MM.1S (cell line): ENCODE results near the gene PIGZ.

ENCODE experiments used
- DNase-seq: peaks from one replicate; pipeline ENCODE4 v3.0.0-alpha.2; 2015
- H2AFZ ChIP-seq: fragments of 300-600 bp; sonication (generic); 2 replicates; pipeline ENCODE4 v1.6.0; 2016; ENCODE audit warnings: antibody characterized with exemption, low read length
- H3F3A ChIP-seq: fragments of 300-600 bp; sonication (generic); 2 replicates; pipeline ENCODE4 v1.6.1; 2016; ENCODE audit warnings: mild to moderate bottlenecking, antibody characterized with exemption, low read length, moderate library complexity, mixed read lengths; ENCODE audit not compliant: insufficient read depth
- H3K27ac ChIP-seq: fragments of 300-600 bp; sonication (generic); 2 replicates; pipeline ENCODE4 v1.5.1; 2016; ENCODE audit warnings: mild to moderate bottlenecking, low read length
- H3K27me3 ChIP-seq: fragments of 300-600 bp; sonication (generic); replicated peaks from 2 replicates; pipeline ENCODE4 v1.6.0; 2016; ENCODE audit warnings: low read length; ENCODE audit not compliant: insufficient read depth
- H3K36me3 ChIP-seq: fragments of 300-600 bp; sonication (generic); replicated peaks from 2 replicates; pipeline ENCODE4 v1.6.1; 2016; ENCODE audit warnings: mild to moderate bottlenecking, low read length, mixed read lengths; ENCODE audit not compliant: insufficient read depth
- H3K4me1 ChIP-seq: fragments of 300-600 bp; sonication (generic); 2 replicates; pipeline ENCODE4 v1.6.1; 2016; ENCODE audit warnings: low read length, mixed read lengths
- H3K4me2 ChIP-seq: fragments of 300-600 bp; sonication (generic); 2 replicates; pipeline ENCODE4 v1.6.0; 2016; ENCODE audit warnings: low read depth, low read length
- H3K4me3 ChIP-seq: fragments of 300-600 bp; sonication (generic); 2 replicates; pipeline ENCODE4 v1.5.1; 2016; ENCODE audit warnings: low read length, mixed read lengths
- H3K79me2 ChIP-seq: fragments of 300-600 bp; sonication (generic); 2 replicates; pipeline ENCODE4 v1.6.1; 2016; ENCODE audit warnings: mixed run types, low read length, mixed read lengths
- H3K9ac ChIP-seq: fragments of 300-600 bp; sonication (generic); 2 replicates; pipeline ENCODE4 v1.6.1; 2016; ENCODE audit warnings: low read length, mixed read lengths
- H3K9me2 ChIP-seq: fragments of 300-600 bp; sonication (generic); replicated peaks from 2 replicates; pipeline ENCODE4 v1.6.1; 2016; ENCODE audit warnings: mild to moderate bottlenecking, low read length, mixed read lengths; ENCODE audit not compliant: insufficient read depth
- H3K9me3 ChIP-seq: fragments of 300-600 bp; sonication (generic); replicated peaks from 2 replicates; pipeline ENCODE4 v1.6.1; 2016; ENCODE audit warnings: mild to moderate bottlenecking, low read length, mixed read lengths; ENCODE audit not compliant: insufficient read depth
- H4K20me1 ChIP-seq: fragments of 300-600 bp; sonication (generic); 2 replicates; pipeline ENCODE4 v1.6.1; 2016; ENCODE audit warnings: mild to moderate bottlenecking, low read length, moderate library complexity, mixed read lengths; ENCODE audit not compliant: insufficient read depth
- EZH2 ChIP-seq: fragments of 300-600 bp; sonication (generic); optimal IDR thresholded peaks from 2 replicates; pipeline ENCODE3; 2017; ENCODE audit warnings: low read depth, mild to moderate bottlenecking, antibody characterized with exemption, low read length, mixed read lengths
- EZH2phosphoT487 ChIP-seq: fragments of 300-600 bp; sonication (generic); IDR thresholded peaks from 2 replicates; pipeline ENCODE4 v1.6.1; 2018; ENCODE audit warnings: antibody characterized with exemption, low read length
- TF ChIP-seq, protein P1 (sequence below): fragments of 300-600 bp; sonication (generic); IDR thresholded peaks from 2 replicates; pipeline ENCODE4 v1.5.1; 2016; ENCODE audit warnings: antibody characterized with exemption, low read length, mixed read lengths

The PIGZ gene

DNA sequence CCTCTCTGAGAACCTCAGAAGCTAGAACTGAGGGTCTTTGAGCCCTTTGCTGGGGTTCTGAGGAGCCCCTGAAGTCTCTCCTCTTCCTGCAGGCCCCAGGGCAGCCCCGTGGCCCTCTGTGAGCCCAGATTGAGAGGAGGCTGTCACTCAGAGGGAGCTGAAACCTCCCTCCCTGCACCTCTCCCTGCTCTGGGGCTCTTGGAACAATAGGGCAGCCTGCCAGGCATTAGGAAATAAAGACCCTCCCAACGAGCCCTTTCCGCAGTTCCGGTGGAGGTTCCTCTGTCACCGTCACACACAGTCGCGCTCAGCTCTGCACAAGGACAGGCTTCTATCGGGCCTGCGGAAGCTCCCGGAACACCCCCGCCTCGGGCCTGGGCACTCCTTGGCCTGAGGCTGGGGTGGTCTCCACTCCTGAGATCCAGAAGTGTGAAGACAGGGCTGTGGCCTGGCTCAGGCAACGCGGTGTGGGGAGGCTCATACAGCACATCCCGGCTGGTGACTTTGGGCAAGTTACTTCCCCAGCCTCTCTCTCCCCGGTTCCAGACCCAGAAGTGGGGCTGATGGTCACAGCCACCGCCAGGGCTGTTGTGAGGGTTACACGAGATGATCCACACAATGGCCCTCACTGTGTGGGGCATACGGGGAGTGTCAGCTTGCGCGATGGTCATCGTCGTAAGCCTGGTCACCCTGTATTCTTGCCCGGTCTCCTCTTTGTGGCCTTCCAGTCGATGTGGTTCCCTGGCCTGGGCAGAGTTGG is 43.3 kb upstream of the PIGZ start:
- H3K4me3 ChIP-seq, result no peak overlapping the region
- no peaks in the 10 kb centered on the region for H3K27me3 ChIP-seq
- no peaks in the 10 kb centered on the region for H3F3A ChIP-seq
- no peaks in the 10 kb centered on the region for H3K36me3 ChIP-seq
- no peak overlapping the region for H3K9ac ChIP-seq
- no peak for DNase-seq
- no peaks in the 10 kb centered on the region for H3K4me1 ChIP-seq
- no peak overlapping the region for H2AFZ ChIP-seq
- no peak overlapping the region for H3K4me2 ChIP-seq
- no peaks in the 10 kb centered on the region for H4K20me1 ChIP-seq
- TF ChIP-seq, protein P1, sequence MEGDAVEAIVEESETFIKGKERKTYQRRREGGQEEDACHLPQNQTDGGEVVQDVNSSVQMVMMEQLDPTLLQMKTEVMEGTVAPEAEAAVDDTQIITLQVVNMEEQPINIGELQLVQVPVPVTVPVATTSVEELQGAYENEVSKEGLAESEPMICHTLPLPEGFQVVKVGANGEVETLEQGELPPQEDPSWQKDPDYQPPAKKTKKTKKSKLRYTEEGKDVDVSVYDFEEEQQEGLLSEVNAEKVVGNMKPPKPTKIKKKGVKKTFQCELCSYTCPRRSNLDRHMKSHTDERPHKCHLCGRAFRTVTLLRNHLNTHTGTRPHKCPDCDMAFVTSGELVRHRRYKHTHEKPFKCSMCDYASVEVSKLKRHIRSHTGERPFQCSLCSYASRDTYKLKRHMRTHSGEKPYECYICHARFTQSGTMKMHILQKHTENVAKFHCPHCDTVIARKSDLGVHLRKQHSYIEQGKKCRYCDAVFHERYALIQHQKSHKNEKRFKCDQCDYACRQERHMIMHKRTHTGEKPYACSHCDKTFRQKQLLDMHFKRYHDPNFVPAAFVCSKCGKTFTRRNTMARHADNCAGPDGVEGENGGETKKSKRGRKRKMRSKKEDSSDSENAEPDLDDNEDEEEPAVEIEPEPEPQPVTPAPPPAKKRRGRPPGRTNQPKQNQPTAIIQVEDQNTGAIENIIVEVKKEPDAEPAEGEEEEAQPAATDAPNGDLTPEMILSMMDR, result no peak
- TF ChIP-seq EZH2phosphoT487 (no peak), EZH2 (no peak)
- H3K9me3 ChIP-seq, result no peaks in the 10 kb centered on the region
- no peaks in the 10 kb centered on the region for H3K79me2 ChIP-seq
- no peaks in the 10 kb centered on the region for H3K9me2 ChIP-seq
- H3K27ac ChIP-seq, result no peak overlapping the region

DNA sequence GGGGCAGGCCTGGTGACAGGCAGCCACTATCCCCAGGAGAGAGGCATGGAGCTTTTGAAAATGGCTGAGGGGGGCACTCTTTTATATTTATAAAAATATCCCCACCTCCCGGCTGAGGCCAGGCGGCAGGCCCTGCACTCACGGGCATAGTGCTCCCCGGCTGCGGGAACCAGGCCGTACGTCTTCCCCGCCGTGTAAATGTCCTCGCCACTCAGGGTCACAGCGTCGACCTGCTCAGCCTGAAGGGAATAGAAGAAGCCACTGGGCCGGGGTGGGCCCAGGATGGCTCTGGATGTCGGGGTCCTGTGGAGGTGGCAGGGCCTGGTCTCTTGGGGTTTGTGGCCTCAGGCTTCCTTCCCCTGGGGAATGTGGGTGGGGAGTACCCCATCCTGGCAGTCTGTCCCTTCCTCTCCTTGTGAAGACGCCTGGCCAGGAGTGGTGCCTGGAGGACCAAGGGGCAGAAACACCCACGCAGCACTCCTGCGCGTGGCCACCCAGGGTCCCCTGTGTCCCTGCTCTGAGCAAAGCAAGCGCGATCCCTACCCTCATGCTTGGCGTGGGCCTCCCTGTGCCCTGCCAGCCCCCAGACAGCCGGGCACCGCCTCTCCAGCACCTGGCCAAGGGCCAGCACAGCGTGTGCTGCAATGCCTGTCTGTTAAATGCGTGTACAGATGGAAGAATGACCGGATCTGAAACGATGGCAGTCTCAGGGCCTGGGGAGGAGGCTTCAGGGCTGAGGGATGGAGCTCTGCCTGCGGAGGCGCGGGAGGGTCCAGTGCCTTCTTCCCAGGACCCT is 42.1 kb upstream of the PIGZ start:
- no peaks in the 10 kb centered on the region for H3K9me3 ChIP-seq
- no peaks in the 10 kb centered on the region for H3K36me3 ChIP-seq
- TF ChIP-seq EZH2, result no peak
- TF ChIP-seq EZH2phosphoT487, result no peak
- TF ChIP-seq, protein P1, result no peak
- H2AFZ ChIP-seq, result no peak overlapping the region
- no peaks in the 10 kb centered on the region for H4K20me1 ChIP-seq
- H3K27ac ChIP-seq, result no peak overlapping the region
- H3K9ac ChIP-seq, result no peak overlapping the region
- no peaks in the 10 kb centered on the region for H3K4me1 ChIP-seq
- no peaks in the 10 kb centered on the region for H3F3A ChIP-seq
- DNase-seq, result no peak
- H3K4me2 ChIP-seq, result no peak overlapping the region
- H3K79me2 ChIP-seq, result no peaks in the 10 kb centered on the region
- H3K4me3 ChIP-seq, result no peak overlapping the region
- H3K9me2 ChIP-seq, result no peaks in the 10 kb centered on the region
- no peaks in the 10 kb centered on the region for H3K27me3 ChIP-seq

DNA sequence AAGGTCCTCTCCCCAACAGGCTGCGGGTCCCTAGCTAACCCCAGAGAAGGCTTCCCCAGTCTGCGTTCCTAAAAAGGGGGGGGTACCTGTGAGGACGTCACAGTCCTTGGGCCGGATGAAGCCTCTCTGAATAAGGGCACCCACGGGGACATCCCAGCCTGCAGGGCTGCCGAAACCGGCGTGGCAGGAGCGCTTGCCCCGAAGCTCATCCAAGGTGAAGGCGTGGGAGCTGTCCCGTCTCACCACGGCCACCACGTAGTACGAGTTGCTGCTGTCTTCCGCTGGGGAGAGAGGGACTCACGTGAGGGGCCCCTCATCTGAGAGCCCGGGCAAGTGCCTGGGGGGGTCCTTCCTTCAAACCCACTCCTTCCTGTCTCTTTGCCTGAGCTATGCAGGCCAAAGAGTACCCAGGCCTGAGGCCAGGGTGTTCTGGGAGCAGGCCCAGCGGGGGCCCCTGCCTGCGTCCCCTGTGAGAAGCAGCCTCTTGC is 40.9 kb upstream of the PIGZ start:
- H3K9me2 ChIP-seq, result no peaks in the 10 kb centered on the region
- TF ChIP-seq, protein P1, result no peak
- TF ChIP-seq EZH2phosphoT487, result no peak
- TF ChIP-seq EZH2, result no peak
- H3K4me2 ChIP-seq, result no peak overlapping the region
- no peak overlapping the region for H3K27ac ChIP-seq
- H3K27me3 ChIP-seq, result no peaks in the 10 kb centered on the region
- no peak for DNase-seq
- H3K79me2 ChIP-seq, result no peaks in the 10 kb centered on the region; the same call in 1 of the 2 replicates
- H3K36me3 ChIP-seq, result no peaks in the 10 kb centered on the region
- peaks cover 5% of the 10 kb centered on the region for H3K4me1 ChIP-seq
- H2AFZ ChIP-seq, result no peak overlapping the region
- H3K4me3 ChIP-seq, result no peak overlapping the region
- peaks cover 6% of the 10 kb centered on the region for H3F3A ChIP-seq
- H3K9ac ChIP-seq, result no peak overlapping the region
- no peaks in the 10 kb centered on the region for H3K9me3 ChIP-seq
- no peaks in the 10 kb centered on the region for H4K20me1 ChIP-seq
